SK-N-MC (cell line): ENCODE data around the gene MEIOB.

ENCODE experiments used
- DNase-seq: peaks from one replicate; pipeline ENCODE4 v3.0.0-alpha.2; 2011; ENCODE audit warnings: low read depth, low spot score
- H3K27ac ChIP-seq: fragments of 200-600 bp; sonication (generic); 2 replicates; pipeline ENCODE4 v1.5.1; 2016; ENCODE audit warnings: mixed run types
- H3K36me3 ChIP-seq: fragments of 200-600 bp; sonication (generic); 2 replicates; pipeline ENCODE4 v1.6.1; 2017; ENCODE audit warnings: antibody characterized with exemption, low read length, mixed read lengths; ENCODE audit not compliant: insufficient read depth
- H3K4me3 ChIP-seq: fragments of 200-600 bp; sonication (generic); 2 replicates; pipeline ENCODE4 v1.5.1; 2016
- H3K9ac ChIP-seq: fragments of 200-600 bp; sonication (generic); 2 replicates; pipeline ENCODE4 v1.8.0; 2017; ENCODE audit warnings: mixed run types, mixed read lengths; ENCODE audit not compliant: insufficient read length
- H3K9me3 ChIP-seq: fragments of 200-600 bp; sonication (generic); 2 replicates; pipeline ENCODE4 v1.6.1; 2017; ENCODE audit warnings: low read depth, mild to moderate bottlenecking, antibody characterized with exemption, low read length, moderate library complexity, mixed read lengths
- EZH2 ChIP-seq: fragments of 200-600 bp; sonication (generic); IDR thresholded peaks from one replicate; pipeline ENCODE4 v1.6.1; 2017; ENCODE audit warnings: antibody characterized with exemption
- FOXP2 ChIP-seq: optimal IDR thresholded peaks from 2 replicates; pipeline ENCODE3; 2011; ENCODE audit warnings: mild to moderate bottlenecking, moderate library complexity; ENCODE audit not compliant: insufficient read depth; ENCODE audit errors: extremely low read length, control extremely low read depth
- POLR2AphosphoS5 ChIP-seq: IDR thresholded peaks from 2 replicates; pipeline ENCODE4 v1.6.1; 2012; ENCODE audit warnings: mild to moderate bottlenecking, low read depth, low read length, borderline replicate concordance

The MEIOB gene

GRCh38 chr16:1874854-1875253, 2.9 kb upstream of the MEIOB start:
- Histone ChIP-seq H3K36me3 (no peaks in the 10 kb centered on the region), H3K9ac (no peak overlapping the region), H3K9me3 (no peaks in the 10 kb centered on the region), H3K27ac (no peak overlapping the region), H3K4me3 (no peak overlapping the region)
- no peak for TF ChIP-seq FOXP2
- TF ChIP-seq EZH2, result no peak
- no peak for TF ChIP-seq POLR2AphosphoS5
- DNase-seq, result no peak

GRCh38 chr16:1870365-1871082, 1.4 kb downstream of the MEIOB start:
- no peak overlapping the region for H3K4me3 ChIP-seq
- DNase-seq, result no peak
- no peaks in the 10 kb centered on the region for H3K9me3 ChIP-seq
- no peaks in the 10 kb centered on the region for H3K36me3 ChIP-seq
- no peak overlapping the region for H3K9ac ChIP-seq
- TF ChIP-seq POLR2AphosphoS5, result no peak
- no peak for TF ChIP-seq FOXP2
- TF ChIP-seq EZH2, result no peak
- H3K27ac ChIP-seq, result 0 out of 2 replicates have a peak overlapping the region, but pooled peaks have one; percentile 46

DNA sequence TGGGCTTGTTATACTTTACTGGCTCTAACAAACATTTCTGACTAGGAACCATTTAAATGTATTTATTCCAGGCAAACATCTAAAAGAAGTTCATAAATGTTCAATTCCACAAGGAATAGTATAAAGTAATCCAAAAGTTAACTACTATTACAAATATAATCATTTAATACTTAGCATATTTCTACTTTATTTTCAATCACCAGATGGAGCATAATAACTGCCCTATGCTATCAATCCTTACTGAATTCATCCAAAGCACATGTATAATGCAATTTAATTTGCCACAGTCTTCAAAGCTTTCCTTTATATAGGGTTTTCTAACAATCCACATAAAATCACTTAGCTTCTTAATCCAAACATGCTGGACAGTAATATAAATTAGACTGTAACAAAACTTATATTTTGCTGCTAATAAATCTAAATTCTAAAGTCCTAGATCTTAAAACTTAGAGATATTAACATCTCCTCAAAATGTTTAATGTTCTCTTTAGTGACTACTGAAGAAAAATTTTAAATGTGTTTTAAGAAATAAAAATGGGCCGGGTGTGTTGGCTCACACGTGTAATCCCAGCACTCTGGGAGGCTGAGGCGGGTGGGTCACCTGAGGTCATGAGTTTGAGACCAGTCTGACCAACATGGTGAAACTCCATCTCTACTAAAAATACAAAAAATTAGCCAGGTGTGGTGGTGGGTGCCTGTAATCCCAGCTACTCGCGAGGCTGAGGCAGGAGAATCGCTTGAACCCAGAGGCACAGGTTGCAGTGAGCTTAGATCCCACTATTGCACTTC, 5.9 kb downstream of the MEIOB start:
- no peaks in the 10 kb centered on the region for H3K36me3 ChIP-seq
- H3K9ac ChIP-seq, result peak overlapping the region; percentile 0
- H3K27ac ChIP-seq, result no peak overlapping the region
- no peaks in the 10 kb centered on the region for H3K9me3 ChIP-seq
- no peak overlapping the region for H3K4me3 ChIP-seq
- TF ChIP-seq POLR2AphosphoS5 (no peak), EZH2 (no peak), FOXP2 (no peak)
- DNase-seq, result no peak

GRCh38 chr16:1863681-1864460, 8.1 kb downstream of the MEIOB start:
- Histone ChIP-seq H3K27ac (no peak overlapping the region), H3K36me3 (no peaks in the 10 kb centered on the region; the same call in 1 of the 2 replicates), H3K9me3 (no peaks in the 10 kb centered on the region), H3K4me3 (no peak overlapping the region), H3K9ac (no peak overlapping the region)
- peak; percentile 20 for DNase-seq
- TF ChIP-seq EZH2, result no peak
- no peak for TF ChIP-seq FOXP2

DNA sequence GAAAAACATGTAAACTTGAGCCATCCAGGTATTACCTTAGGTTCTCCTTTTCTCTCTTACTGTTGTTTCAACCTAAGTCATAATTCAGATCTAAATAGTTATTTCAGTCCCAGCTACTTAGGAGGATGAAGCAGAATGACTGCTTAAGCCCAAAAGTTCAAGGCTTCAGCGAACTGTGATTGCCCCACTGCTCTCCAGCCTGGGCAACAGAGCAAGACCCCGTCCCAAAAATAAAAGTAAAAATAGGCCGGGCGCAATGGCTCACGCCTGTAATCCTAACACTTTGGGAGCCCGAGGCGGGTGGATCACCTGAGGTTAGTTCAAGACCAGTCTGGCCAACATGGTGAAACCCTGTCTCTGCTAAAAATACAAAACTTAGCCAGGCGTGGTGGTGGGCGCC, 9.6 kb downstream of the MEIOB start:
- Histone ChIP-seq H3K9me3 (no peaks in the 10 kb centered on the region), H3K27ac (no peak overlapping the region), H3K9ac (no peak overlapping the region), H3K36me3 (peaks cover 3% of the 10 kb centered on the region; the same call in 1 of the 2 replicates), H3K4me3 (no peak overlapping the region)
- TF ChIP-seq POLR2AphosphoS5 (no peak), EZH2 (no peak), FOXP2 (no peak)
- no peak for DNase-seq

DNA sequence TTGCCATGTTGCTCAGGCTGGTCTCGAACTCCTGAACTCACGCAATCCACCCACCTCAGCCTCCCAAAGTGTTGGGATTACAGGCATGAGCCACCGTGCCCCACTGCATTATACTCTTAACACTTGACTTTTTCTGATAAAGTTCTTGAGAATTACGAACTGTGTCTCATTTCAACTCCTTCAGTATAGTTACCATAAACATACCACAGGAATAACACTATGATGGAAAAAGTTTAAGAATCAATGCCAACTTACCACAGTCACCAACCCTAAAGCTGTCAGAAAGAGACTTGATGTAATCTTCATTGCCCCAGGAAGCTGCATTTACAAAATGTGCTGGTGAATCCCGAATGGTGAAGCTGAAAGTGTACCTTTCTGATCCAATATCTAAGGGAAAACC, 10.2 kb downstream of the MEIOB start:
- no peak overlapping the region for H3K27ac ChIP-seq
- no peak overlapping the region for H3K9ac ChIP-seq
- peaks cover 3% of the 10 kb centered on the region; the same call in 1 of the 2 replicates for H3K36me3 ChIP-seq
- no peak for DNase-seq
- no peaks in the 10 kb centered on the region for H3K9me3 ChIP-seq
- TF ChIP-seq FOXP2 (no peak), EZH2 (no peak), POLR2AphosphoS5 (no peak)
- no peak overlapping the region for H3K4me3 ChIP-seq

DNA sequence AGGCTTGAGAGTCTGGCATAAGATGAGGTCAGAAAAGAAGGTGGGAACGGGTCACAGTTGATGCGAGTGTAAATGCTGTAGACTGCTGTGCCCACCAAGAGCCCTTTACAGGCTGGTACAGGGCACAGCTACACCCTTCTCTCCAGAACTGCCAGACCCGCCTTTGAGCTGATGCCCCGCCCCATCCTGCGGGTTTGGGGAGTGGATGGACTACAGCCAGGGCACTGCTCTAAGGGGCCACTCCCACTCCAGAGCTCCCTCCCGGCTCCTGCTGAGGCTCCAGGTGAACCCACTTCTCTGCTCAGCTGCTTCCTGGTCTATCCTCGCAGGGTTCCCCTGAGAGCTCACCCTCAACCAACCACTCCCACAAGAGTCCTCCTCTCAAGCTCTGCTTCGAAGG, 12.3 kb downstream of the MEIOB start:
- Histone ChIP-seq H3K4me3 (no peak overlapping the region), H3K27ac (no peak overlapping the region), H3K9ac (no peak overlapping the region), H3K9me3 (no peaks in the 10 kb centered on the region), H3K36me3 (peaks cover 3% of the 10 kb centered on the region; the same call in 1 of the 2 replicates)
- TF ChIP-seq POLR2AphosphoS5, result no peak
- no peak for TF ChIP-seq FOXP2
- TF ChIP-seq EZH2, result no peak
- no peak for DNase-seq
